SK-N-SH treated with all-trans-retinoic acid at 6 μM for 48 hours (cell line): ENCODE measurements around the gene PARK7.

Source experiments
- CREB5 ChIP-seq: fragments of 250-450 bp; sonication (Bioruptor Pico); IDR thresholded peaks from 2 replicates; pipeline ENCODE4 v1.5.1; 2020; ENCODE audit warnings: low read depth, mild to moderate bottlenecking, moderate library complexity
- CSDC2 ChIP-seq: fragments of 250-450 bp; sonication (Bioruptor Pico); IDR thresholded peaks from 2 replicates; pipeline ENCODE4 v1.5.0; 2020; ENCODE audit warnings: mild to moderate bottlenecking, moderate library complexity
- OSR1 ChIP-seq: fragments of 250-450 bp; sonication (Bioruptor Pico); IDR thresholded peaks from 2 replicates; pipeline ENCODE4 v1.8.0; 2022; ENCODE audit warnings: moderate library complexity, mild to moderate bottlenecking, inconsistent platforms
- PPARA ChIP-seq: fragments of 250-450 bp; sonication (Bioruptor Pico); IDR thresholded peaks from 2 replicates; pipeline ENCODE4 v1.5.0; 2020; ENCODE audit warnings: mild to moderate bottlenecking, borderline replicate concordance
- RARB ChIP-seq: fragments of 250-450 bp; sonication (Bioruptor Pico); IDR thresholded peaks from 2 replicates; pipeline ENCODE4 v1.8.0; 2021; ENCODE audit warnings: mild to moderate bottlenecking, moderate library complexity
- SNAI2 ChIP-seq: fragments of 250-450 bp; sonication (Bioruptor Pico); IDR thresholded peaks from 2 replicates; pipeline ENCODE4 v1.5.0; 2020; ENCODE audit warnings: mild to moderate bottlenecking, moderate library complexity
- ZFP3 ChIP-seq: fragments of 250-450 bp; sonication (Bioruptor Pico); IDR thresholded peaks from 2 replicates; pipeline ENCODE4 v1.5.0; 2020; ENCODE audit warnings: mild to moderate bottlenecking, moderate library complexity
- ZFP30 ChIP-seq: fragments of 450-650 bp; formaldehyde crosslinking; IDR thresholded peaks from 2 replicates; pipeline ENCODE4 v1.5.0; 2022; ENCODE audit warnings: mild to moderate bottlenecking, moderate library complexity
- ZNF565 ChIP-seq: fragments of 450-650 bp; formaldehyde crosslinking; conservative IDR thresholded peaks from 2 replicates; pipeline ENCODE4 v1.5.0; 2020; ENCODE audit warnings: low read depth, mild to moderate bottlenecking, moderate library complexity
- TF ChIP-seq, protein P1 (sequence below): fragments of 250-450 bp; sonication (Bioruptor Pico); IDR thresholded peaks from 2 replicates; pipeline ENCODE4 v1.8.0; 2021; ENCODE audit warnings: low read depth, mild to moderate bottlenecking, moderate library complexity, borderline replicate concordance
- TF ChIP-seq, protein P2 (sequence below): fragments of 250-450 bp; sonication (Bioruptor Pico); IDR thresholded peaks from 2 replicates; pipeline ENCODE4 v1.8.0; 2020; ENCODE audit warnings: mild to moderate bottlenecking, moderate library complexity, borderline replicate concordance

- TF ChIP-seq RARB (CRISPR knock-in tag), result no peak
- TF ChIP-seq CSDC2 (CRISPR knock-in tag), result no peak
- TF ChIP-seq PPARA, result no peak
- TF ChIP-seq SNAI2 (CRISPR knock-in tag), result no peak
- no peak for TF ChIP-seq ZFP3
- TF ChIP-seq, protein P1, sequence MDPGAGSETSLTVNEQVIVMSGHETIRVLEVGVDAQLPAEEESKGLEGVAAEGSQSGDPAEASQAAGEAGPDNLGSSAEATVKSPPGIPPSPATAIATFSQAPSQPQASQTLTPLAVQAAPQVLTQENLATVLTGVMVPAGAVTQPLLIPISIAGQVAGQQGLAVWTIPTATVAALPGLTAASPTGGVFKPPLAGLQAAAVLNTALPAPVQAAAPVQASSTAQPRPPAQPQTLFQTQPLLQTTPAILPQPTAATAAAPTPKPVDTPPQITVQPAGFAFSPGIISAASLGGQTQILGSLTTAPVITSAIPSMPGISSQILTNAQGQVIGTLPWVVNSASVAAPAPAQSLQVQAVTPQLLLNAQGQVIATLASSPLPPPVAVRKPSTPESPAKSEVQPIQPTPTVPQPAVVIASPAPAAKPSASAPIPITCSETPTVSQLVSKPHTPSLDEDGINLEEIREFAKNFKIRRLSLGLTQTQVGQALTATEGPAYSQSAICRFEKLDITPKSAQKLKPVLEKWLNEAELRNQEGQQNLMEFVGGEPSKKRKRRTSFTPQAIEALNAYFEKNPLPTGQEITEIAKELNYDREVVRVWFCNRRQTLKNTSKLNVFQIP (CRISPR knock-in tag), result no peak
- TF ChIP-seq, protein P2, sequence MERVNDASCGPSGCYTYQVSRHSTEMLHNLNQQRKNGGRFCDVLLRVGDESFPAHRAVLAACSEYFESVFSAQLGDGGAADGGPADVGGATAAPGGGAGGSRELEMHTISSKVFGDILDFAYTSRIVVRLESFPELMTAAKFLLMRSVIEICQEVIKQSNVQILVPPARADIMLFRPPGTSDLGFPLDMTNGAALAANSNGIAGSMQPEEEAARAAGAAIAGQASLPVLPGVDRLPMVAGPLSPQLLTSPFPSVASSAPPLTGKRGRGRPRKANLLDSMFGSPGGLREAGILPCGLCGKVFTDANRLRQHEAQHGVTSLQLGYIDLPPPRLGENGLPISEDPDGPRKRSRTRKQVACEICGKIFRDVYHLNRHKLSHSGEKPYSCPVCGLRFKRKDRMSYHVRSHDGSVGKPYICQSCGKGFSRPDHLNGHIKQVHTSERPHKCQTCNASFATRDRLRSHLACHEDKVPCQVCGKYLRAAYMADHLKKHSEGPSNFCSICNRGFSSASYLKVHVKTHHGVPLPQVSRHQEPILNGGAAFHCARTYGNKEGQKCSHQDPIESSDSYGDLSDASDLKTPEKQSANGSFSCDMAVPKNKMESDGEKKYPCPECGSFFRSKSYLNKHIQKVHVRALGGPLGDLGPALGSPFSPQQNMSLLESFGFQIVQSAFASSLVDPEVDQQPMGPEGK (CRISPR knock-in tag), result no peak
- TF ChIP-seq CREB5 (CRISPR knock-in tag), result no peak
- no peak for TF ChIP-seq OSR1
- TF ChIP-seq ZFP30, result no peak
- TF ChIP-seq ZNF565, result no peak
These were observed 1.3 kb downstream of the PARK7 start for GRCh38 chr1:7962636-7963377.
